Measurements from ENCODE around the gene S1PR2.

S1PR2 gene

DNA sequence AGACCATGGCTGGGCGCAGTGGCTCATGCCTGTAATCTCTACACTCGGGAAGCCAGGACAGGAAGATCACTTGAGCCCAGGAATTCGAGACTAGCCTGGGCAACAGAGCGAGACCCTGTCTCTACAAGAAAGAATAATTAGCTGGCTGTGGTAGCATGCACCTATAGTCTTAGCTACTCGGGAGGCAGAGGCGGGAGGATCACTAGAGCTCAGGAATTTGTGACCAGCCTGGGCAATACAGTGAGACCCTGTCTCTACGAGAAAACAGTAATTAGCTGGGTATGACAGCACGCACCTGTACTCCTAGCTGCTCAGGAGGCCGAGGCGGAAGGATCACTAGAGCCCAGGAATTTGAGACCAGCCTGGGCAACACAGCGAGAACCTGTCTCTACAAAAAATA is 43.8 kb downstream of the S1PR2 start:
- TF ChIP-seq, protein P1, sequence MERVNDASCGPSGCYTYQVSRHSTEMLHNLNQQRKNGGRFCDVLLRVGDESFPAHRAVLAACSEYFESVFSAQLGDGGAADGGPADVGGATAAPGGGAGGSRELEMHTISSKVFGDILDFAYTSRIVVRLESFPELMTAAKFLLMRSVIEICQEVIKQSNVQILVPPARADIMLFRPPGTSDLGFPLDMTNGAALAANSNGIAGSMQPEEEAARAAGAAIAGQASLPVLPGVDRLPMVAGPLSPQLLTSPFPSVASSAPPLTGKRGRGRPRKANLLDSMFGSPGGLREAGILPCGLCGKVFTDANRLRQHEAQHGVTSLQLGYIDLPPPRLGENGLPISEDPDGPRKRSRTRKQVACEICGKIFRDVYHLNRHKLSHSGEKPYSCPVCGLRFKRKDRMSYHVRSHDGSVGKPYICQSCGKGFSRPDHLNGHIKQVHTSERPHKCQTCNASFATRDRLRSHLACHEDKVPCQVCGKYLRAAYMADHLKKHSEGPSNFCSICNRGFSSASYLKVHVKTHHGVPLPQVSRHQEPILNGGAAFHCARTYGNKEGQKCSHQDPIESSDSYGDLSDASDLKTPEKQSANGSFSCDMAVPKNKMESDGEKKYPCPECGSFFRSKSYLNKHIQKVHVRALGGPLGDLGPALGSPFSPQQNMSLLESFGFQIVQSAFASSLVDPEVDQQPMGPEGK (CRISPR knock-in tag; IDR thresholded peaks at IDR 0.05; ENCODE audit: borderline replicate concordance) = no peak
- TF ChIP-seq ZNF70 (CRISPR knock-in tag; IDR thresholded peaks at IDR 0.05) (no peak), GLIS3 (CRISPR knock-in tag; IDR thresholded peaks at IDR 0.05) (no peak), SNAI2 (CRISPR knock-in tag; IDR thresholded peaks at IDR 0.05) (no peak)
- ATAC-seq = no peak

DNA sequence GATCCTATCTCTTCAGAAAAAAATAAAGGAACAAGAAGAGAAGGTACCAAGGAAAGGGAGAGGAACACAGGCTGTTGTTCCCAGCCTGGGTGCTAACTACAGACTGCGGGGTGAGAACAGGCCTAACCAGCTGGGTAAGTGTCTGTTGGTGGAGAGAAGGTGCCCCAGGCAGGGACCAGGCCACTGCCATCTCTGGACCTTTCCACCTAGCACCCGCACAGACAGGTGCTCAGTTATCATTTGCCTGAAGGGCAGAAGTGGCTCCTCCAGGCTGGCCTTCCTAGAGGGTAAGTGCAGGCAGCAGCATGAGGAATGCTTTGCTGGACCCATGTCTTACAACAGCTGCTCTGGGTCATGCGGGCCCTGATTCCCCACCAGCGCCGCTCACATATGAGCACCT is 46.5 kb downstream of the S1PR2 start:
- no peak for ATAC-seq

DNA sequence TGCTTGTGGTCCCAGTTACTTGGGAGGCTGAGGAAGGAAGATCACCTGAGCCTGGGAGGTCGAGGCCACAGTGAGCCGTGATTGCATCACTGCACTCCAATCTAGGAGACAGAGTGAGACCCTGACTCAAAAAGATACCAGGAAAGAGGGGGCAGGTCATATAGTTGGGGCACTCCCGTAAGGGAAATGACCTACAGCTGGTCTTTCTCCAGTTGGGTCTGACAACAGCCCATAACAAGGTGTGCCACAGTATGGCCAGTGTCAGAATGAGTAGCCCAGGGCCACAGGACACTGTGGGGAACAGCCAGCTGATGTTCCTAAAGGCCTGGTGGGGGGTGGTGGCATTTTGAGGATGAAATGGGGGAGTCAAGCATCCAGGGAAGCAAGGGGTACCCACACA is 47.2 kb downstream of the S1PR2 start:
- no peak for ATAC-seq
- TF ChIP-seq ESRRG (CRISPR knock-in tag; IDR thresholded peaks at IDR 0.05) (no peak), ZFP3 (CRISPR knock-in tag; IDR thresholded peaks at IDR 0.05) (no peak), ISL1 (CRISPR knock-in tag; IDR thresholded peaks at IDR 0.05) (no peak), GLIS3 (CRISPR knock-in tag; IDR thresholded peaks at IDR 0.05) (no peak), ZNF70 (CRISPR knock-in tag; IDR thresholded peaks at IDR 0.05) (no peak), TOX (CRISPR knock-in tag; IDR thresholded peaks at IDR 0.05; ENCODE audit: borderline replicate concordance) (no peak), PPARA (CRISPR knock-in tag; IDR thresholded peaks at IDR 0.05; ENCODE audit: borderline replicate concordance) (no peak), TCF4 (CRISPR knock-in tag; IDR thresholded peaks at IDR 0.05; ENCODE audit: borderline replicate concordance) (no peak), OSR1 (CRISPR knock-in tag; IDR thresholded peaks at IDR 0.05) (no peak), CSDC2 (CRISPR knock-in tag; IDR thresholded peaks at IDR 0.05) (no peak), ZNF8 (CRISPR knock-in tag; IDR thresholded peaks at IDR 0.05) (no peak)
- TF ChIP-seq, protein P2, sequence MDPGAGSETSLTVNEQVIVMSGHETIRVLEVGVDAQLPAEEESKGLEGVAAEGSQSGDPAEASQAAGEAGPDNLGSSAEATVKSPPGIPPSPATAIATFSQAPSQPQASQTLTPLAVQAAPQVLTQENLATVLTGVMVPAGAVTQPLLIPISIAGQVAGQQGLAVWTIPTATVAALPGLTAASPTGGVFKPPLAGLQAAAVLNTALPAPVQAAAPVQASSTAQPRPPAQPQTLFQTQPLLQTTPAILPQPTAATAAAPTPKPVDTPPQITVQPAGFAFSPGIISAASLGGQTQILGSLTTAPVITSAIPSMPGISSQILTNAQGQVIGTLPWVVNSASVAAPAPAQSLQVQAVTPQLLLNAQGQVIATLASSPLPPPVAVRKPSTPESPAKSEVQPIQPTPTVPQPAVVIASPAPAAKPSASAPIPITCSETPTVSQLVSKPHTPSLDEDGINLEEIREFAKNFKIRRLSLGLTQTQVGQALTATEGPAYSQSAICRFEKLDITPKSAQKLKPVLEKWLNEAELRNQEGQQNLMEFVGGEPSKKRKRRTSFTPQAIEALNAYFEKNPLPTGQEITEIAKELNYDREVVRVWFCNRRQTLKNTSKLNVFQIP (CRISPR knock-in tag; IDR thresholded peaks at IDR 0.05; ENCODE audit: borderline replicate concordance, low read depth) = no peak

More for the DNA sequence above, 46.5 kb downstream of the S1PR2 start:
- TF ChIP-seq ISL1 (CRISPR knock-in tag; IDR thresholded peaks at IDR 0.05) (no peak), ZFP30 (CRISPR knock-in tag; IDR thresholded peaks at IDR 0.05) (no peak), PPARA (CRISPR knock-in tag; IDR thresholded peaks at IDR 0.05; ENCODE audit: borderline replicate concordance) (no peak), ZFP3 (CRISPR knock-in tag; IDR thresholded peaks at IDR 0.05) (no peak), GLIS3 (CRISPR knock-in tag; IDR thresholded peaks at IDR 0.05) (no peak), ZNF8 (CRISPR knock-in tag; IDR thresholded peaks at IDR 0.05) (no peak), ESRRG (CRISPR knock-in tag; IDR thresholded peaks at IDR 0.05) (no peak), CSDC2 (CRISPR knock-in tag; IDR thresholded peaks at IDR 0.05) (no peak), ZNF70 (CRISPR knock-in tag; IDR thresholded peaks at IDR 0.05) (no peak), ZNF565 (CRISPR knock-in tag; conservative IDR thresholded peaks at IDR 0.05; ENCODE audit: low read depth) (no peak)
- TF ChIP-seq, protein P1 (CRISPR knock-in tag; IDR thresholded peaks at IDR 0.05; ENCODE audit: borderline replicate concordance) = no peak
- TF ChIP-seq, protein P3, sequence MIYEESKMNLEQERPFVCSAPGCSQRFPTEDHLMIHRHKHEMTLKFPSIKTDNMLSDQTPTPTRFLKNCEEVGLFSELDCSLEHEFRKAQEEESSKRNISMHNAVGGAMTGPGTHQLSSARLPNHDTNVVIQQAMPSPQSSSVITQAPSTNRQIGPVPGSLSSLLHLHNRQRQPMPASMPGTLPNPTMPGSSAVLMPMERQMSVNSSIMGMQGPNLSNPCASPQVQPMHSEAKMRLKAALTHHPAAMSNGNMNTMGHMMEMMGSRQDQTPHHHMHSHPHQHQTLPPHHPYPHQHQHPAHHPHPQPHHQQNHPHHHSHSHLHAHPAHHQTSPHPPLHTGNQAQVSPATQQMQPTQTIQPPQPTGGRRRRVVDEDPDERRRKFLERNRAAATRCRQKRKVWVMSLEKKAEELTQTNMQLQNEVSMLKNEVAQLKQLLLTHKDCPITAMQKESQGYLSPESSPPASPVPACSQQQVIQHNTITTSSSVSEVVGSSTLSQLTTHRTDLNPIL (CRISPR knock-in tag; IDR thresholded peaks at IDR 0.05; ENCODE audit: low read depth) = no peak
- TF ChIP-seq, protein P4, sequence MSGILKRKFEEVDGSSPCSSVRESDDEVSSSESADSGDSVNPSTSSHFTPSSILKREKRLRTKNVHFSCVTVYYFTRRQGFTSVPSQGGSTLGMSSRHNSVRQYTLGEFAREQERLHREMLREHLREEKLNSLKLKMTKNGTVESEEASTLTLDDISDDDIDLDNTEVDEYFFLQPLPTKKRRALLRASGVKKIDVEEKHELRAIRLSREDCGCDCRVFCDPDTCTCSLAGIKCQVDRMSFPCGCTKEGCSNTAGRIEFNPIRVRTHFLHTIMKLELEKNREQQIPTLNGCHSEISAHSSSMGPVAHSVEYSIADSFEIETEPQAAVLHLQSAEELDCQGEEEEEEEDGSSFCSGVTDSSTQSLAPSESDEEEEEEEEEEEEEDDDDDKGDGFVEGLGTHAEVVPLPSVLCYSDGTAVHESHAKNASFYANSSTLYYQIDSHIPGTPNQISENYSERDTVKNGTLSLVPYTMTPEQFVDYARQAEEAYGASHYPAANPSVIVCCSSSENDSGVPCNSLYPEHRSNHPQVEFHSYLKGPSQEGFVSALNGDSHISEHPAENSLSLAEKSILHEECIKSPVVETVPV (CRISPR knock-in tag; IDR thresholded peaks at IDR 0.05) = no peak

DNA sequence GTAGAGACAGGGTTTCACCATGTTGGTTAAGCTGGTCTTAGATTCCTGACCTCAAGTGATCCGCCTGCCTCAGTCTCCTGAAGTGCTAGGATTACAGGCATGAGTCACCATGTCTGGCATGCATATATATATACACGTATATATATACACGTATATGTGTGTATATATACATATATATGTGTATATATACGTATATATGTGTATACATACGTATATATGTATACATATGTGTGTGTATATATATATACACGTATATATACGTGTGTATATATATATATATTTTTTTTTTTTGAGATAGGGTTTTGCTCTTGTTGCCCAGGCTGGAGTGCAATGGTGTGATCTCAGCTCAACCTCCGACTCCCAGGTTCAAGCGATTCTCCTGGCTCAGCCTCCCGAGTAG is 48.3 kb downstream of the S1PR2 start:
- no peak for ATAC-seq
- TF ChIP-seq RARB (CRISPR knock-in tag; IDR thresholded peaks at IDR 0.05) (no peak), ESRRG (CRISPR knock-in tag; IDR thresholded peaks at IDR 0.05) (no peak), TCF4 (CRISPR knock-in tag; IDR thresholded peaks at IDR 0.05; ENCODE audit: borderline replicate concordance) (no peak), ZFP30 (CRISPR knock-in tag; IDR thresholded peaks at IDR 0.05) (no peak), TOX (CRISPR knock-in tag; IDR thresholded peaks at IDR 0.05; ENCODE audit: borderline replicate concordance) (no peak)
- TF ChIP-seq, protein P5, sequence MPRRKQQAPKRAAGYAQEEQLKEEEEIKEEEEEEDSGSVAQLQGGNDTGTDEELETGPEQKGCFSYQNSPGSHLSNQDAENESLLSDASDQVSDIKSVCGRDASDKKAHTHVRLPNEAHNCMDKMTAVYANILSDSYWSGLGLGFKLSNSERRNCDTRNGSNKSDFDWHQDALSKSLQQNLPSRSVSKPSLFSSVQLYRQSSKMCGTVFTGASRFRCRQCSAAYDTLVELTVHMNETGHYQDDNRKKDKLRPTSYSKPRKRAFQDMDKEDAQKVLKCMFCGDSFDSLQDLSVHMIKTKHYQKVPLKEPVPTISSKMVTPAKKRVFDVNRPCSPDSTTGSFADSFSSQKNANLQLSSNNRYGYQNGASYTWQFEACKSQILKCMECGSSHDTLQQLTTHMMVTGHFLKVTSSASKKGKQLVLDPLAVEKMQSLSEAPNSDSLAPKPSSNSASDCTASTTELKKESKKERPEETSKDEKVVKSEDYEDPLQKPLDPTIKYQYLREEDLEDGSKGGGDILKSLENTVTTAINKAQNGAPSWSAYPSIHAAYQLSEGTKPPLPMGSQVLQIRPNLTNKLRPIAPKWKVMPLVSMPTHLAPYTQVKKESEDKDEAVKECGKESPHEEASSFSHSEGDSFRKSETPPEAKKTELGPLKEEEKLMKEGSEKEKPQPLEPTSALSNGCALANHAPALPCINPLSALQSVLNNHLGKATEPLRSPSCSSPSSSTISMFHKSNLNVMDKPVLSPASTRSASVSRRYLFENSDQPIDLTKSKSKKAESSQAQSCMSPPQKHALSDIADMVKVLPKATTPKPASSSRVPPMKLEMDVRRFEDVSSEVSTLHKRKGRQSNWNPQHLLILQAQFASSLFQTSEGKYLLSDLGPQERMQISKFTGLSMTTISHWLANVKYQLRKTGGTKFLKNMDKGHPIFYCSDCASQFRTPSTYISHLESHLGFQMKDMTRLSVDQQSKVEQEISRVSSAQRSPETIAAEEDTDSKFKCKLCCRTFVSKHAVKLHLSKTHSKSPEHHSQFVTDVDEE (CRISPR knock-in tag; IDR thresholded peaks at IDR 0.05) = no peak
- TF ChIP-seq, protein P1 (CRISPR knock-in tag; IDR thresholded peaks at IDR 0.05; ENCODE audit: borderline replicate concordance) = no peak

Measured in SK-N-SH treated with all-trans-retinoic acid at 6 μM for 48 hours (cell line).